HFF-Myc (cell line): Measurements from ENCODE around the gene COX5A.
A peak's percentile ranks its signal among the peaks of the same experiment; 100 is the strongest.

Experiments used
- DNase-seq: peaks from one replicate; pipeline ENCODE4 v3.0.0-alpha.2; 2011; ENCODE audit warnings: low read depth; ENCODE audit errors: extremely low read depth
- H3K4me3 ChIP-seq: replicated peaks from 2 replicates; pipeline ENCODE4 v1.5.1; 2011; ENCODE audit warnings: low read depth, mild to moderate bottlenecking, control low read depth, low read length
- CTCF ChIP-seq: IDR thresholded peaks from 2 replicates; pipeline ENCODE4 v1.5.1; 2012; ENCODE audit warnings: mild to moderate bottlenecking, low read depth, low read length, control low read depth; ENCODE audit errors: missing control alignments

COX5A gene

GRCh38 chr15:74913041-74913440 is 24.8 kb downstream of the COX5A start:
- no peak for DNase-seq
- no peak for TF ChIP-seq CTCF
- no peak overlapping the region for H3K4me3 ChIP-seq

- no peak for TF ChIP-seq CTCF
- no peak overlapping the region for H3K4me3 ChIP-seq
- no peak for DNase-seq
Measured at GRCh38 chr15:74908635-74909034, 29.2 kb downstream of the COX5A start.

- no peak for DNase-seq
- no peak for TF ChIP-seq CTCF
- peak overlapping the region; percentile 84 for H3K4me3 ChIP-seq
Measured at GRCh38 chr15:74907163-74907870, 30.6 kb downstream of the COX5A start.

- peak; percentile 48 for DNase-seq
- peak within 1 kb of the TSS; percentile 84 for H3K4me3 ChIP-seq
- no peak for TF ChIP-seq CTCF
Measured at GRCh38 chr15:74906450-74907162, 31.3 kb downstream of the COX5A start, which contains the start of gene FAM219B. FAM219B (minus strand) TSS chr15:74906851; CDS start chr15:74906800, 51 bp downstream.

GRCh38 chr15:74906067-74906449 is 31.8 kb downstream of the COX5A start:
- no peak for DNase-seq
- H3K4me3 ChIP-seq, result peak overlapping the region; percentile 84
- no peak for TF ChIP-seq CTCF

GRCh38 chr15:74904190-74904805 is 33.6 kb downstream of the COX5A start:
- H3K4me3 ChIP-seq, result 0 out of 2 replicates have a peak overlapping the region, but pooled peaks have one; percentile 84
- no peak for TF ChIP-seq CTCF
- no peak for DNase-seq
